DMS53 treated with DMSO at 0.1 percent for 48 hours (cell line): Measurements from ENCODE around the gene RTN4RL1.

Source experiments
- DNase-seq: peaks from one replicate; lab custom pipeline; 2025; ENCODE audit not compliant: unreplicated experiment; lab: John Stamatoyannopoulos, UW

The RTN4RL1 gene

GRCh38 chr17:2047590-2047989, 22.5 kb upstream of the RTN4RL1 start:
- DNase-seq, result no peak

- no peak for DNase-seq
Observed at GRCh38 chr17:2044263-2044894, 19.2 kb upstream of the RTN4RL1 start.

- no peak for DNase-seq
Observed at GRCh38 chr17:2043785-2044184, 18.7 kb upstream of the RTN4RL1 start.

- no peak for DNase-seq
Observed at GRCh38 chr17:2042933-2043332, 17.8 kb upstream of the RTN4RL1 start.

GRCh38 chr17:2042390-2042847, 17.3 kb upstream of the RTN4RL1 start:
- no peak for DNase-seq

- peak; percentile 84 for DNase-seq
Observed at GRCh38 chr17:2041561-2042389, 16.6 kb upstream of the RTN4RL1 start, which contains the start of gene OVCA2. TSS of gene OVCA2 (plus strand) at chr17:2042022. CDS start at chr17:2042048, 26 bp downstream.

GRCh38 chr17:2040942-2041560, 15.9 kb upstream of the RTN4RL1 start:
- no peak for DNase-seq

GRCh38 chr17:2040219-2040827, 15.2 kb upstream of the RTN4RL1 start:
- DNase-seq, result no peak

- no peak for DNase-seq
Observed at GRCh38 chr17:2037155-2037554, 12.0 kb upstream of the RTN4RL1 start.

- DNase-seq, result no peak
Observed at GRCh38 chr17:2035541-2036488, 10.7 kb upstream of the RTN4RL1 start.

GRCh38 chr17:2034806-2035540, 9.8 kb upstream of the RTN4RL1 start:
- DNase-seq, result no peak

GRCh38 chr17:2034157-2034556, 9.0 kb upstream of the RTN4RL1 start:
- no peak for DNase-seq

GRCh38 chr17:2033153-2033552, 8.0 kb upstream of the RTN4RL1 start:
- DNase-seq, result no peak

- no peak for DNase-seq
Observed at GRCh38 chr17:2030779-2031163, 5.6 kb upstream of the RTN4RL1 start.

GRCh38 chr17:2029911-2030778, 5.0 kb upstream of the RTN4RL1 start, which contains the start of gene DPH1:
TSS of gene DPH1 (plus strand) at chr17:2030153. CDS start at chr17:2030170, 17 bp downstream.
- DNase-seq, result peak; percentile 55

- DNase-seq, result no peak
Observed at GRCh38 chr17:2028737-2029136, 3.6 kb upstream of the RTN4RL1 start.

- DNase-seq, result no peak
Observed at GRCh38 chr17:2028234-2028614, 3.1 kb upstream of the RTN4RL1 start.

GRCh38 chr17:2027528-2028233, 2.5 kb upstream of the RTN4RL1 start:
- DNase-seq, result no peak
